ENCODE measurements around the gene STRN3.

DNA sequence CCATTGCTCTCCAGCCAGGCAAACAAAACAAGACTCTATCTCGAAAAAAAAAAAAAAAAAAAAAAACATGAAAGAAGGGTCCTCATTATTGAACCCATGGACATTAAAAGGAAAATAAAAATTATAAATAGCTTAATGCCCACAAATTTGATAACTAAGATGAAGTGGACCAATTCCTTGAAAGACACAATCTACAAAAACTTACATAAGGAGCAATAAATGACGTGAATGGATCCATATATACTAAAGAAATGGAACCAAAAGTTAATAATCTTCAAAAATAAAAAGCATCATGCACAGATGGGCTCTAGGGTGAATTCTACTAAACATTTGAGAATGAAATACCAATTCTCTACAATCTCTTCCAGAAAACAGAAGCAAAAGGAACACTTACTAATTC lies 48.4 kb downstream of the STRN3 start:
- TF ChIP-seq POLR2A (IDR thresholded peaks at IDR 0.05; ENCODE audit: low read depth, low read length) (no peak), POLR2AphosphoS5 (IDR thresholded peaks at IDR 0.05; ENCODE audit: low read depth, low read length) (no peak)
